ENCODE measurements around the gene MYH7B. TPM values are rescaled to one million over a fixed set of nuclear protein-coding genes. Genes with fewer than 3 reads are reported as not detected.
A peak's percentile ranks its signal among the peaks of the same experiment; 100 is the strongest.

Gene MYH7B
- total and polyA plus RNA-seq, 4 donors, result 0.21 to 0.89 (median 0.59) TPM

DNA sequence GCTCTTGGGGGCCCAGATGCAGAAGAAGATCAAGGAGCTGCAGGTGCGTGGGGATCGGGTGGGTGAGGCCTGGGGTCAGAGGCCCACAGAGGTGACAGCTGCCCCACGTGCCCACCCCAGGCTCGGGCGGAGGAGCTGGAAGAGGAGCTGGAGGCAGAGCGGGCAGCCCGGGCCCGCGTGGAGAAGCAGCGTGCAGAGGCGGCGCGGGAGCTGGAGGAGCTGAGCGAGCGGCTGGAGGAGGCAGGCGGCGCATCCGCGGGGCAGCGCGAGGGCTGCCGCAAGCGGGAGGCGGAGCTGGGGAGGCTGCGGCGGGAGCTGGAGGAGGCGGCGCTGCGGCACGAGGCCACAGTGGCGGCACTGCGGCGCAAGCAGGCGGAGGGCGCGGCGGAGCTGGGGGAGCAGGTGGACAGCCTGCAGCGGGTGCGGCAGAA, 41.5 kb downstream of the MYH7B start:
- ATAC-seq (ENCODE audit: insufficient read depth, low FRiP score), result no peak

DNA sequence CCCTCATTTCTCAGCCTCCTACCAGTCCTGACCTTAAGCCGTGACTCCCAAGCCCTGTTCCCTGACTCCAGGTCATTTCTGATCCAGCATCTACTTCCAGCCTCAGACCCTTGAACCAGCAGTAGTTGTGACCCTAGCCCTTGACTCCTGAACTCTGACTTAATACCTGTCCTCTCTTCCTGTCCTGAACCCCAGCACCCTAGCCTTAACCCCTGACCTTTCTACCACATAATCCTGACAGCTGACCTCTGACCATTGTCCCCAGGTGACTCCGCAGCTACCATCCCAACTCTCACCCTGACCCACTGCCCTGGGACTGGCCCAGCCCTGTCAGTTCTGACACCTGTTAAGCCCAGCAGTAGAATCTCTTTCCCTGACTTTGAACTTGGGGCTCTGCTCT, 42.1 kb downstream of the MYH7B start:
- ATAC-seq (ENCODE audit: insufficient read depth, low FRiP score), result no peak
- DNase-seq, result no peak
- Histone ChIP-seq H3K27ac (ENCODE audit: low read depth in 1 of 2, low read length in 1 of 2) (no peak overlapping the region), H3K9ac (ENCODE audit: insufficient read depth in 1 of 2, low read length in 2 of 2) (no peak overlapping the region), H3K27me3 (ENCODE audit: control insufficient read depth in 3 of 3, insufficient read depth in 3 of 3, low read length in 2 of 3) (no peaks in the 10 kb centered on the region), H3K36me3 (ENCODE audit: control insufficient read depth in 4 of 4, insufficient read depth in 4 of 4, low read length in 4 of 4) (peaks cover 5 to 83% (median 25%) of the 10 kb centered on the region in 4 donors), H3K4me1 (ENCODE audit: control insufficient read depth in 5 of 5, insufficient read depth in 5 of 5, low read length in 5 of 5) (peaks cover 0 to 6% (median 0%) of the 10 kb centered on the region in 5 donors), H3K4me3 (no peak overlapping the region), H3K9me3 (ENCODE audit: control insufficient read depth in 4 of 4, insufficient read depth in 3 of 4, low read length in 3 of 4) (no peaks in the 10 kb centered on the region)
- TF ChIP-seq, protein P1, sequence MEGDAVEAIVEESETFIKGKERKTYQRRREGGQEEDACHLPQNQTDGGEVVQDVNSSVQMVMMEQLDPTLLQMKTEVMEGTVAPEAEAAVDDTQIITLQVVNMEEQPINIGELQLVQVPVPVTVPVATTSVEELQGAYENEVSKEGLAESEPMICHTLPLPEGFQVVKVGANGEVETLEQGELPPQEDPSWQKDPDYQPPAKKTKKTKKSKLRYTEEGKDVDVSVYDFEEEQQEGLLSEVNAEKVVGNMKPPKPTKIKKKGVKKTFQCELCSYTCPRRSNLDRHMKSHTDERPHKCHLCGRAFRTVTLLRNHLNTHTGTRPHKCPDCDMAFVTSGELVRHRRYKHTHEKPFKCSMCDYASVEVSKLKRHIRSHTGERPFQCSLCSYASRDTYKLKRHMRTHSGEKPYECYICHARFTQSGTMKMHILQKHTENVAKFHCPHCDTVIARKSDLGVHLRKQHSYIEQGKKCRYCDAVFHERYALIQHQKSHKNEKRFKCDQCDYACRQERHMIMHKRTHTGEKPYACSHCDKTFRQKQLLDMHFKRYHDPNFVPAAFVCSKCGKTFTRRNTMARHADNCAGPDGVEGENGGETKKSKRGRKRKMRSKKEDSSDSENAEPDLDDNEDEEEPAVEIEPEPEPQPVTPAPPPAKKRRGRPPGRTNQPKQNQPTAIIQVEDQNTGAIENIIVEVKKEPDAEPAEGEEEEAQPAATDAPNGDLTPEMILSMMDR (IDR thresholded peaks at IDR 0.05; ENCODE audit: control extremely low read depth, extremely low read depth), result no peak
- 93 to 98% methylated on average over 2 of the region's 2 CpGs for whole genome bisulfite sequencing, 2 donors

More for the DNA sequence above, 41.5 kb downstream of the MYH7B start:
- 62 to 72% methylated on average over 39 of the region's 39 CpGs for WGBS, 2 donors
- TF ChIP-seq, protein P1 (IDR thresholded peaks at IDR 0.05; ENCODE audit: control extremely low read depth, extremely low read depth), result no peak
- Histone ChIP-seq H3K9ac (ENCODE audit: insufficient read depth in 1 of 2, low read length in 2 of 2) (no peak overlapping the region), H3K27ac (ENCODE audit: low read depth in 1 of 2, low read length in 1 of 2) (no peak overlapping the region), H3K36me3 (ENCODE audit: control insufficient read depth in 4 of 4, insufficient read depth in 4 of 4, low read length in 4 of 4) (peaks cover 5 to 78% (median 25%) of the 10 kb centered on the region in 4 donors), H3K27me3 (ENCODE audit: control insufficient read depth in 3 of 3, insufficient read depth in 3 of 3, low read length in 2 of 3) (no peaks in the 10 kb centered on the region), H3K4me3 (no peak overlapping the region), H3K4me1 (ENCODE audit: control insufficient read depth in 5 of 5, insufficient read depth in 5 of 5, low read length in 5 of 5) (peaks cover 0 to 6% (median 0%) of the 10 kb centered on the region in 5 donors), H3K9me3 (ENCODE audit: control insufficient read depth in 4 of 4, insufficient read depth in 3 of 4, low read length in 3 of 4) (no peaks in the 10 kb centered on the region)
- DNase-seq, result peak; percentile 56 to 73 (median 60)

DNA sequence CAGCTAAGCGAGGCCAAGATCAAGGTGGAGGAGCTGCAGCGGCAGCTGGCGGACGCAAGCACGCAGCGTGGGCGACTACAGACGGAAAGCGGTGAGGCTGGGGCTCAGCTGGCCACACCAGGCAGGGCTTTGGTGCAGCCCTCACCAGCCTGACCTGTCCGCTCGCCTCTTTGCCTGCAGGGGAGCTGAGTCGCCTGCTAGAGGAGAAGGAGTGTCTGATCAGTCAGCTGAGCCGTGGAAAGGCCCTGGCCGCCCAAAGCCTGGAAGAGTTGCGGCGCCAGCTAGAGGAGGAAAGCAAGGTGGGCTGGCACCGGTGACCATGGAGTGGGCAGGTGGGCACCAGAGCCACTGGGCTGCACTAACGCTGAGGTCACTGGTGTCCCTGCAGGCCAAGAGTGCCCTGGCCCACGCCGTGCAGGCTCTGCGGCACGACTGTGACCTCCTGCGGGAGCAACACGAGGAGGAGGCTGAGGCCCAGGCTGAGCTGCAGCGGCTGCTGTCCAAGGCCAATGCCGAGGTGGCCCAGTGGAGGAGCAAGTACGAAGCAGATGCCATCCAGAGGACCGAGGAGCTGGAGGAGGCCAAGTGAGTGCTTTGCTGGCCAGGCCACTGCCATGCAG, 42.8 kb downstream of the MYH7B start:
- no peaks in the 10 kb centered on the region for H3K27me3 ChIP-seq (ENCODE audit: control insufficient read depth in 3 of 3, insufficient read depth in 3 of 3, low read length in 2 of 3)
- DNase-seq, result no peak
- peaks cover 6 to 84% (median 28%) of the 10 kb centered on the region in 4 donors for H3K36me3 ChIP-seq (ENCODE audit: control insufficient read depth in 4 of 4, insufficient read depth in 4 of 4, low read length in 4 of 4)
- H3K9me3 ChIP-seq (ENCODE audit: control insufficient read depth in 4 of 4, insufficient read depth in 3 of 4, low read length in 3 of 4), result no peaks in the 10 kb centered on the region
- H3K4me3 ChIP-seq, result no peak overlapping the region
- H3K9ac ChIP-seq (ENCODE audit: insufficient read depth in 1 of 2, low read length in 2 of 2), result no peak overlapping the region
- ATAC-seq (ENCODE audit: insufficient read depth, low FRiP score), result no peak
- TF ChIP-seq, protein P1 (IDR thresholded peaks at IDR 0.05; ENCODE audit: control extremely low read depth, extremely low read depth), result no peak
- peaks cover 0 to 6% (median 0%) of the 10 kb centered on the region in 5 donors for H3K4me1 ChIP-seq (ENCODE audit: control insufficient read depth in 5 of 5, insufficient read depth in 5 of 5, low read length in 5 of 5)
- no peak overlapping the region for H3K27ac ChIP-seq (ENCODE audit: low read depth in 1 of 2, low read length in 1 of 2)
- WGBS, 2 donors, result 94 to 95% methylated on average over 28 of the region's 28 CpGs
